ENCODE results near the gene SLF1. TPM values are rescaled to one million over a fixed set of nuclear protein-coding genes. Genes with fewer than 3 reads are reported as not detected.

SLF1 gene
- total and polyA plus RNA-seq, 2 of the 8 experiments (the other 6 are each of a cell fraction or from before 2014, with no cell fraction given) = 4.8 to 15.7 TPM

DNA sequence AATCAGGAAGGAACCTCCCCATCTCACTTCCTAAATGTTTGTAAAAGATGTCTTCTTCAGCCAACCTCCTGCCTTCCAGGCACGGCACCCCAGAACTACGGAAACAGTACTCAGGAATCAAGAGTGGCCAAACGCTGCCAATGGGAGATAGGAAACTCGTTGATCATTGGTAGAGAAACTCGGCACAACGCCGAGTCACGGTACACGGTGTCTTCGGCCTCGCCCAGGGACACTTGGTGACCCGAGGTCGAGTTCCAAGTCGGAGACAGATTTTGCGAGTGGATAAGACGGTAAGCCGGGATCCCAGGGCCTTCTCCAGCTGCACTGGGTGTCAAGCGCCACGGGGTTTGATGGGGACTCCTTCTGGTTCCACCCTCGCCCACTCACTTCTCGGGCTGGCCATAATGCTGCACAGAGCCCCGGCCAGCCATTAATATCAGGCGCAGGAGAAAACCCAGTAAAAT is 408 bp upstream of the SLF1 start (continued):
- TF ChIP-seq CHD7 (IDR thresholded peaks at IDR 0.05; ENCODE audit: insufficient replicate concordance, low read length) (peak; percentile 30), GTF2F1 (IDR thresholded peaks at IDR 0.05; ENCODE audit: borderline replicate concordance, low read depth, low read length) (no peak), GABPA (IDR thresholded peaks at IDR 0.05; ENCODE audit: borderline replicate concordance, insufficient read depth, low read length) (no peak), RBBP5 (IDR thresholded peaks at IDR 0.05; ENCODE audit: borderline replicate concordance, low read depth, low read length) (no peak), HDAC2 (IDR thresholded peaks at IDR 0.05; ENCODE audit: borderline replicate concordance in 1 of 2, low read depth in 2 of 2, low read length in 2 of 2) (peak in 1 of 2 experiments; percentile 32; a peak in 1 of 4 replicates), SIX5 (IDR thresholded peaks at IDR 0.05; ENCODE audit: low read depth, low read length) (no peak), SP4 (IDR thresholded peaks at IDR 0.05; ENCODE audit: low read length) (no peak), BRCA1 (IDR thresholded peaks at IDR 0.05; ENCODE audit: low read depth, low read length) (no peak), TEAD4 (IDR thresholded peaks at IDR 0.05; ENCODE audit: low read depth, low read length) (no peak)
- TF ChIP-seq, protein P1, sequence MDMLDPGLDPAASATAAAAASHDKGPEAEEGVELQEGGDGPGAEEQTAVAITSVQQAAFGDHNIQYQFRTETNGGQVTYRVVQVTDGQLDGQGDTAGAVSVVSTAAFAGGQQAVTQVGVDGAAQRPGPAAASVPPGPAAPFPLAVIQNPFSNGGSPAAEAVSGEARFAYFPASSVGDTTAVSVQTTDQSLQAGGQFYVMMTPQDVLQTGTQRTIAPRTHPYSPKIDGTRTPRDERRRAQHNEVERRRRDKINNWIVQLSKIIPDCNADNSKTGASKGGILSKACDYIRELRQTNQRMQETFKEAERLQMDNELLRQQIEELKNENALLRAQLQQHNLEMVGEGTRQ (IDR thresholded peaks at IDR 0.05; ENCODE audit: low read length) = no peak
